TTC549 (cell line): Measurements from ENCODE around the gene SUN3.

Source experiments
- FAIRE-seq: peaks from 2 replicates; lab custom pipeline; 2012; peaks lifted over from hg19 to GRCh38; lab: Jason Lieb, UNC

Gene SUN3

DNA sequence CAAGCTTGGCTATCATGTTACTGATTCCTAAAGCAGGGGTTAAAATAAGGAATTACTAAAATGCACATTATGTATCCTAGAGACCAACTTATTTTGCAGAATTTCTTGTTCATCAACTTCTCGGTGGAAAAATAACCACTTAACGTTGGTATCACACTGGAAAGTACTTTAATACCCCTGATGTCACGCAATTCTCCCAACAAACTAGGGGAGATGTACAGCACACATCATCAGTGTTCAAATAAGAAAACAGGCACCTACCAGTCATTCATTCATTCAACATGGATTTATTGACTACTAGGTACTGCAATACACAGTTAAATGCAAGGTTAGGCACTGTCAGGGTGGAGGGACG is 50.1 kb downstream of the SUN3 start:
- FAIRE-seq: no peak

DNA sequence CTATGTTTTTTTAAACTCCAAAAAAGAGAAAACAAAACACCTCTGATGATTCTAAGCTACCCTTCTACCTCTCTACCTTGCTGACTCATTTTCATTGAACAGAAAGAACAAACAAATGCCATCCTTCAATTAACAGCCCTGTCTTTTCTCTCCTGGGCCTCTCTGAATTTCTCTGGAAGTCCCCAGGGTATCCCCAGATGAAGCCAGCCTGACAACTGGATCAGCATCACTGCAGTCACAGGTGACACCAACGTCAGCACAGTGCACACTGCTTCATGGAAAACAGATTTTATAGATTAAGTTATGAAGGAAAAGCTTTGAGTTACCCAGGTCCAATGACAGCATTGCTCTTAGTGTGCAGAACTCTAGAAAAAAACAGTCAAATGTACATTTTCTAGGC is 55.2 kb downstream of the SUN3 start:
- no peak for FAIRE-seq

DNA sequence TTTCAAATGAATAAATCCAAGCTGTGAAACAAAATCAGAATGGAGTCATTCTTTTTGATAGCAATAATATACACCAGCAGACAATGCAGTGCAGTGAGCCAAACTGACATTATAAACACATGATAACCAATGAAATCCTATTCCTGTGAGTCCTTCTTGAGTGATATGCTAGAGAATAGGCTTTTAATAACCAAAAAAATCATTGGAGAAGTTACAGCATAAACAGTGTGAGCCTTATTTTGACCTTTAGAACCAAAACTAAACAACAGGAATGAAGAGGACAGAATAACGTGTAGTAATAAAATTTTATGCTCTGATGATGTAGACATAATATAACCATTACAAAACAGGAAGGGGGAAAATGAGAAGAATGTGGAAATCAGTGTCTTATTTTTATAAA is 58.1 kb downstream of the SUN3 start:
- FAIRE-seq: no peak

DNA sequence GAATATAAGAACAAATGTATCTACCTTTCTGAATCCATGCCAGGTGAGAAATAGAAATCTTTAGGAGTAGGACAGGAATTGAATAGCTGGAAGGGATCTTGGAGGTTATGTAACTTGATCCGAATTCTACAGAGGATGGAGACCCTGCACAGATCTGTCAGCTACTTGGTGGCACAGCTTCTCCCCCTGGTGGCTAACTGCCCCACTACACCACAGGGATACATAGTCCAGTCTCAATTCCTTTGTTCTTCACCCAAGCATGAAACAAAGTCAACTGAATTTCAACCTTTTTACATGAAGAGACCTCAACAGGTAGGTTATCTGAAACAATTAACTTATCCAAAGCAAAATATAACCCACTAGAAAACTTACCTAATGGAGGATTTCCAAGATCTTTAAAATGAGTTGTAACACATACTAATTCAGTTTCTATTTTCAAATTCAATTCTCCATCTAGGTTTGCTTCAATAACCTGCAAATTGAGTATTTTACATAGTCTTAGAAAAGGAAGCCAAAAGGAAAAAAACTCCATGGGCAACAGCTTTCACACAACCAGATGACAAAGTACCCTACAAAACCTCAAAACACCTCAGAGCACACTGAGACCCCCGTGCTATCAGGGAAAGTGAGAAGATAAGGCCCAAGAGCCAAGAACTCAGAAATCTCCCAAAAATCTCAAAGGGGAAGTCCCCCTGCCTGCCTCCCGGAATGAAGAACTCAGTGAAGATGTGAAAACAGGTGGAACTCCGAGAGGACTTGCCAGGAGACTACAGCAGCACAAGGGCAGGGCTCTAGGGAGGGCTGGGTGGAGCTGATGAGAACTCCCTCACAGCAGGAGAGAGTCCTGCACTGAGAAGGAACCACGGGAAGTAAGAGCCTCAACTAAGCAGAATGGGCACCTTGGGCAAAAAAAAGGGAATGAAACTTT is 59.8 kb downstream of the SUN3 start:
- FAIRE-seq: peak; percentile 81

DNA sequence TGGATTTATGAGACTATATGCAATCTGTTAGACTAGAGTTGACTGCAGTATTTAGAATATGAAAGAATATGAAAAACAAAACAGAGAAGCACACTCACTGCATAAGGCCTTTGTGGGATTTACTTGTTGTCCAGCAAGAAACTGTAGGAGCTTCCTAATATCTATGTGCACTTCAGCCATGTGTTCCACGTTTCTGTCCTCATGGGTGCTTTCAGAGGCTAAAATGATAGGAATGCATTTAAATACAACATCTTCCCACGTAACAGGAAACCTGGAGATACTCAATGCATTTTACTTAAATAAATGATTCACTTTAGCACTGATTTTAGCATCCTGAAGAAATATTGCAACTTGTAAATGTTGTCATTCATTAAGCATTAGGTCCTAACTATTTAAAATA is 61.2 kb downstream of the SUN3 start:
- no peak for FAIRE-seq

DNA sequence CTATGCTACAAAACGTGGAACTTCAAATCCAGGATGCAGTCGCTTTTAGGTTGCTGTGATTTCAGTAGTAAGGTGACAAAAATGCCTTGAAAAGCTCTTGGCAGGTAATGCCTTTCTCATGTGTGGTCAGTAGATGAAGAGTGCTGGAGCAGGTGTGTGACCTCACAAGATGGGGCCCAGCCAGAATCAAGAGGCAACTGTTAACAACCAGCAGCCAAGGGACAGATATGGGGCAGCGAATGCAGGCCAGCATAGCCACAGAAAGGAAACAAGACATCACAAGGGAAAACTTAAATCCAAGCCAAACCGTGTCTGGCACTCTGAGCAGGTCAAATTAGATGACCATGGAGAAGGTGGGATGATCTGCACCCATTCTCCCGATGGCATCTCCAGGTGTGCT is 61.8 kb downstream of the SUN3 start:
- no peak for FAIRE-seq

DNA sequence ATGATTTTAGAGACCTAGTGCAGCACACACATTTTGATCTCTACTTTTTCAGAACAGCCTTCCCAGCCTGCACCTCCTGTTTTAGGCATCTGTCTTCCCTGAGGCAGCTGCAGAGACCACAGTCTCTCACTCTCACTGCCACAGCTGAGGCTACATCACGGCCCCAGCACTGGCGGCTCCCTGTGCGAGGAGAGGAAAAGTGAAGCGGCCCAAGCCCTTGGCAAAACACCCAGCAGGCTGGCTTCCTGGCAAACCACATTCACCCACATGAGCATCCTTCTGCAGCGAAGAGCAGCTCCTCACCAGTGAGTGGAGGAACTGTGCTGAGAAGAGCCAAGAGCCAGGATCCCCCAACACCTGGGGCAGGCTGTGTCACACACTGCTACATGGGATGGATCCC is 63.5 kb downstream of the SUN3 start:
- no peak for FAIRE-seq

DNA sequence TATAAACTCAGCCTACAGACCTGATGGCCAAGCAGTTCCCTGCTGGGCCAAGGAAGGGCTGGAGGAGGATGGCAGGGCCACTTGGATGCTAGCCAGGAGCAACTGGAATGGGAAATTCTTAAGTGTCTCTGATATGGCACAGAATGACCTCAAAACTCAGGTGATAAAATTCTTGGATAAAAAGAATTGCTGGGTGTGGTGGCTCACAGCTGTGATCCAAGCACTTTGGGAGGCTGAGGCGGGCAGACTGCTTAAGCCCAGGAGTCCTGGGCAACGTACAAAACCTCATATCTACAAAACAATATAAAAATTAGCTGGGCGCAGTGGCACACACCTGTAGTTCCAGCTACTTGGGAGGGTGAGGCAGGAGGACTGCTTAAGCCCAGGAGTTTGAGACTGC is 66.6 kb downstream of the SUN3 start:
- FAIRE-seq: no peak

DNA sequence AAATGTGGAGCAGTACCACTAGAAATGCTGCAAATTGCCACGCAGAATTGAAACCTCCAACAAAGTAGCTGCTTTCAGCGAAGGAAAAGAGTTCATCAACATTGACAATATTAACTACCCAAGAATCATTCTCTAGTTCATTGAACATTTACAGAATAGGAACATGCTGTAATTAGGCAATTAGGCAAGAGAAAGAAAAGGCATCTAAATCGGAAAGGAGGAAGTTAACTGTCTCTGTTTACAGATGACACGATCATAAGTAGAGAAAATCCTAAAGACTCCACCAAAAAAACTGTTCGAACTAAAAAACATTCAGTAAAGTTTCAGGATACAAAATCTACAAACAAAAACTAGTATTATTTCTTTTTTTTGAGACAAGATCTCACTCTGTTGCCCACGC is 71.8 kb downstream of the SUN3 start:
- FAIRE-seq: no peak

DNA sequence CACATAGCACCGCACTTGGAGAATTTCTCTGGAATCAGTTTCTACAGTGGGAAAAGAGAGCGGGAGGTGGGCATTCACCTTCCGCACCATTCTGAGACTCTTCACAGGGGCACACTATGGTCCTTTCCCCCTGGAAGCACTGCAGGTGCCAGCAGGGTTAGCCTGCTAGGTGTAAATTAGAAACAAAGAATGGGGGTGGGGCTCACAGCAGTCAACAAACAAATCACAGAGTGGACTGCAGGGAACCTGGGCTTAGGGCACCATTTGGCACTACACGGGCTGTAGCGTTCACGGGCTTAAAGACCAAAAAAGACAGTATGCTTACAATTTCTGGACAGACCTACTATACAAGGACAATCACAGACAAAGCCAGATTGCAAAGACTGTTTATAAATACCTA is 72.7 kb downstream of the SUN3 start:
- no peak for FAIRE-seq

DNA sequence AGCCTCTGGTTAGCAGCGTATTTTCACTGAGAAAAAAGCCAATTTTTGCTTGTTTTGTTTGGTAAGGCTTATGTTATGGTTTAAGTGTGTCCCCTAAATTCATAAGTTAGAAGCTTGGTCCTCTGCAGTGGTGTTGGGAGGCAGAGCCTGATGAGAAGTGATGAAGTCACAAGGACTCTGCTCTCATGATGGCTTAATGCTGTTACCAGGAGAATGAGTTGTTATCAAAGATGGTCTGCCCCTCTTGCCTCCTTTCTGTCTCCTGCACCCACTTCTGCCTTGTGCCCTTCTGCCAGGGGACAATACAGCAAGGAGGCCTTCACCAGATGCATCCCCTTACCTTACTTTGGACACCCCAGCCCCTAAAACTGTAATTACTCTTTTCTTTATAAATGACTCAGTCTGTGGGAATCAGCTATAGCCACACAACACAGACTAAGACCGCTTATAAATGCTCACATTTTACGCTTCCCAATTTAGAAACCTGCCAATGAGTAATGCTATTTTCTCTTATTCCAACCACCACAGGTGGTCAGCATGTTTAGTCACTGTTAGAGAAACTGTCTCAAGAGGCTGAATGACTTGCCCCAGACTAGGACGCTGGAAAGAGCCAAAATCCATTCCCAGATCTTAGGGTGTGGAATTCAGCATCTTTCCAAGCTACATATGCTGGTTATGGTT is 74.5 kb downstream of the SUN3 start:
- no peak for FAIRE-seq

DNA sequence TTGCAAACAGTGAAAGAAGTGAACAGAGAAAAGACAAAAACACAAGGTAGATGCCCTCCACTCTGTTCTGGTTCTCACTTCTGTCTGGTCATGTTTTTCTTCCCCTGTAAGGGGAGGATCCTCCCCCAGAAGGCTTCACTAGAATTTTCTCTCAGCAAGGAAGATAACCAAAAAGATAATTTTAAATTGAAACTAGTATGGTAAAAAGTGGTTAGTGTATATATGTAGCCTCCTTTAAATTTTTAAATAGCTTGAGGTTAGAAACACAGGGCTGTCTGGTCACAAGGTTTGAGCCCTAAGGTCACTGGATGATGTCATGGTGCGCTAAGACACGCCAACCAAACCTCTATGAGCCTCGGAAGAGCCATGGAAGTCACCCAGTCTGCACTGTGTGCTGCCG is 75.1 kb downstream of the SUN3 start:
- no peak for FAIRE-seq

DNA sequence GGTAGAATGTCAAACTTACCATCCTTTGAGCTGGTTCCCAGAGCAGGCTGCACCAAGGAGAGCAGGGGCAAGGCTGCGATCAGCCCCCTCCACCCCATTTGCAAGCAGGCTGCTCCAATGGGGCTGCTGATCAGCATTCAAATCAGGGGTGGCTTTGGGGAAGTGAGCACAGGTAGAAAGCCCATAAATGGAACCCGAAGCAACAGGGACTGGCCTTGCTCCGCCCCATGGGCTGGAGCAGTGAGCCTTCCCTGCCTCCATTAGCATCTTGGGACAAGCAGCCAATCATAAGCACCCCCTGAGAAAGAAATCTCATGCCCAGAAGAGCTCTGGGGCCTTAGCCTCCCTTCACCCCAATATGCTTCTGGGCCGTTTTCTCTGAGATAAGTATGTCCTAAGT is 76.7 kb downstream of the SUN3 start:
- no peak for FAIRE-seq

DNA sequence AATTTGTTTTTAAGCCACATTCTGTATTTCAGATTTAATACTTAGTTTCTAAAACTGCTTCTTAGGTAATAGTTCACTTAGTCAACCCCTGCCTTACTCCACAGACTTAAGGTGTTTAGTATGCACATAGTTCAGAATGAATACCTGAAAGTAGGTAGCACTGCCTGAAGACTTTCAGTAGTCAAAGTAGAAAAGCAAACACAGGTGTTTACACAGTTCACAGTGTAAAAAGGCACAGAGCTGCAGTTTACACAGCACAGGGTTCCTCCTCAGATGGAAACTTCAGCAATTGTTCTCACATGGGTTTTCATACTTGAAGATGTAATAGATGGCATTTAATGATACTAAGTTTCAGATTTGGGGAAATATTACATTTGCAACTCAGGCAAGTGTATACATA is 77.5 kb downstream of the SUN3 start:
- no peak for FAIRE-seq

DNA sequence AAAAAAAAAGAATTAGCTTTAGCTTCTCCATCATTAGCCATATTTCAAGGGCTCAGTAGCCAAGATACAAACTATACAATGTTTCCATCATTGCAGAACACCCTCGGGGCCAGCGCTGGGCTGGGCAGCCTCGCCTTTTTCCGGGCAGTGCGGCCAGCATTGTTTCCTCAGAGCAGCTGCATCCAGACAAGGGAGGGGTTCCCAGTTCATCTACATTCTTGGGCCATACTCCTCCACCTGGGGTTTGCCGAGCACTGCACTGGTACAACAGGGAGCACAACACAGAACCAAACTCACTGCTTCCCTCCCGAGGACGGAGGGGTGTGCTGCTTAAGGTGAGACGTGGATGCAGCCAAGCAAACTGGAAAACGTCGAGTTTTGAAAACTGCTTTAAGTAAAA is 78.2 kb downstream of the SUN3 start:
- no peak for FAIRE-seq

DNA sequence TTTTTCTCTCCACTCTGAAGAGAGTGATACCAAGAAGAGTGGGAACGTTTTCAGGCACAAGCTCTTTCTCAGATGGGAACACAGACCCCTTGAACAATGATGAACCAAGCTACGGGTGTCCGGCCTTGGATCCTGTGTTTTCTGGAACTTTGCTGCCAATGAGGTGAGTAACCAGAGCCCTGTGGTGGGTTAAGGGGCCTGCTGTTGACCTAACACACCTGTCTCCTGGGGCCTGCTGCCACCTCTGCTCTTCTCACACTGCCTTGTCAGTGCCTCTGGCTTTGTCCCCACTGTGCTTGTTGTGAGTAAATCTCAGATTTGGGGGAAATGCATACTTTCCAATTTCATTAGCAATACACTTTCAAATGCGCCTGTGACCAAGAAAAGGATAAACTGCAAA is 79.2 kb downstream of the SUN3 start:
- no peak for FAIRE-seq

DNA sequence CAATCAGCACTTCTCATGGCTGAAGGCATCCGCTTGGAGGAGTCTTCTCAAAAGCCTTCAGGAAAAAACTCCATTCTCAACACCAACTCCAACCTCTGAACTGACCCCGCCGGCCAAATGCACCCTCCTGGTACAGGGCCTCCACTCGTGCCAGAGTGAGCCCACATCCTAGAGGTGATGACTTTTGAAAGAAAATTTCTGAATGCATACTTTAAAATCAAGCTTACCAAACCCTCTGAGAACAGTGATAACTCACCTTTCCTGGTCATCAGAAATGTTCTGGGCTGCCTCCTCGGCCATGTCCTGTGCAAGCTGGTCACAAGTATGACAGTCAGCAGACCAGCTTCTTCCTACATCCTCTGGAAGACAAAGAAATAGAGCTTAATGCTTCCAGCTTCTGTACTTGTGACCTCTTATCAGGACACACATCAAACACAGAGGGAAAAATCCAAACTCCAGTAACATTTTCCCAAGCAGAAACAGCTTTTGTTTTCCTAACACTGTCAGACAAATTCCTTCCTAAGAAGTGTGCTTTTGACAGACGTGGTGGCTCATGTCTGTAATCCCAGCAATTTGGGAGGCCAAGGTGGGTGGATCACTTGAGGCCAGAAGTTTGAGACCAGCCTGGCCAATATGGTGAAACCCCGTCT is 80.6 kb downstream of the SUN3 start, which contains the start of gene PKD1L1:
Gene PKD1L1 (minus strand): TSS at position 326 of the 650 bp plus-strand sequence. CDS start 26 bp downstream, at position 300.
- no peak for FAIRE-seq

DNA sequence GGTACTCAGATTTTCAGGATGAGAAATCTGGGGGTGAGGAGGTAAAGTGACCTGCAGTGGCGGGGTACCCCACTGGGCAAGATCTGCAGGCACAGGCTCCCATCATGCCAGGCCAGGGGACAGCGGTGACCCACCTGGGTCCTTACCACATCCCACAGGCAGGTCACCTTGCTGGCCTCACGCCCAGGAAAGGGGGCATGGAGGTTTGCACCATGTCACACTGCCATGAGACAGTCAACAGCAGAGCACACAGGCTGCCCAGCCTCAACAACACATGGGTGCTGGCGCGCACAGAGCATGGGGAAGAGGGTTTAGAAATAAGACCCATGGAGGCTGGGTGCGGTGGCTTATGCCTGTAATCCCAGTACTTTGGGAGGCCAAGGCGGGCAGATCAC is 81.6 kb downstream of the SUN3 start:
- no peak for FAIRE-seq

DNA sequence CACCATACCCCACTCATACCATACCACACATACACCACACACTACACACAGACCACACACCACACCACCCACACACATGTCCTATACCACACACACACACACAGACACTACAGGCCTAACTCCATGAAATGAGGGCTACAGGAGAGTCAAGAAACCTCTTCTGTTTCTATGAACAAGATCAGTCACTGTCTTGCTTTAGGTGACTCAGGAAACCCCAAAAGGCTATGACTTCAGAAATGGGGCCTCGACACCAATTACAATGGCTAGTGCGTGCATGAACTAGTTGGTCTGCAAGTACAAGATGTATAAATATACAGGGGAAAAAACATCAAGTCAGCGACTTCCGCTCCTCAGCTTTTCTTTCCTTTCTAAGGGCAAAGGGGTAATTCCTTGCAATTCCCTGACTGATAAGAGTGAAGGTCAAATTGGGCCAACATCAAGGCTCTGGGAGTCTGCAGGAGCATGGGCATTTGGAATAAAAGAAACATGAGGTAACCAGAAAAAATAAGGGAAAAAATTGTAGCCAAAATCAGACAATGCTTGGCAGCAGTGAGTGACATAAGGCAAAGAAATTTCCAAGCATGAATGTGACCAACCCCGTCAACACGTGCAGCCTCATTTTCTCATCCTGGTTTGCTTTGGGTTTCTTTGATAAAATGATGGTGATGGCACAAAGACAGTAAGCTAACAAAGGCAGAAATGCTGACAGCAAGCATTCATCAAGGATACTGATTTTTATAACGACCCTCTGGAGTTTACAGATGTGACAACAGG is 82.1 kb downstream of the SUN3 start:
- no peak for FAIRE-seq

DNA sequence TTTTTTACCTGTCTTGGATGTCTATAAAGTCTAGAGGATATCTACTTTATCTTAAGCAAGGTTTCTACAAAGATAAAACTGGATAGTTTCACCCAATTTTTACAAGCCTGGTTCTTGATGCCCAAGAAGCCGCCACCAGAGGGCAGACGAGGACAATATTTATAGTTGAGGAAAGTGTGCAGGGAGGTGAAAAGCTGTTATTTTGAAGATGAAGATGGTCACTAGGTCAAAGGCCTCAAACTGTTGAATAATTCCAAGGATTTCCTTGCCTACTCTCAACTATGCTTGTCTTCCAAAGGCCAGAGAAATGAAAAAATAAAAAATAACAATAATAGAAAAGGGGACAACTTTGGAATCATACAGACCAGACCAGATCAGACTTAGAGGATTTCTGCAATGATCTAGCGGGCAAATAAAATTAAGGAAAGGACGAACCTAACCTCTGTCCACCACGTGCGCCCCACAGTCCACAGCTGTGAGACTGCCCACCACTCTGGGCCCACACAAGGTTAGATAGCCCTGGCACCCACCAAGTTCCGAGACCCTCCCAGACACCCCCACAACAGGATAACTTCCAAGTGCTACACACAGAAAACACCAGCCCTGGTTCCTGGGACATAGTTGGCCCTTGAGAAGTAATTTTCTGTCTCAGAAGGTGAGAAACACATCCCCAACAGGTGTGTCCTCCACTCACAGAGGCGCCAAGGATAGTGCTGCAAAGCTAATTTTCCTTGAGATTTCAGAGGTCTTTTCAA is 83.5 kb downstream of the SUN3 start:
- peak; percentile 80 for FAIRE-seq

DNA sequence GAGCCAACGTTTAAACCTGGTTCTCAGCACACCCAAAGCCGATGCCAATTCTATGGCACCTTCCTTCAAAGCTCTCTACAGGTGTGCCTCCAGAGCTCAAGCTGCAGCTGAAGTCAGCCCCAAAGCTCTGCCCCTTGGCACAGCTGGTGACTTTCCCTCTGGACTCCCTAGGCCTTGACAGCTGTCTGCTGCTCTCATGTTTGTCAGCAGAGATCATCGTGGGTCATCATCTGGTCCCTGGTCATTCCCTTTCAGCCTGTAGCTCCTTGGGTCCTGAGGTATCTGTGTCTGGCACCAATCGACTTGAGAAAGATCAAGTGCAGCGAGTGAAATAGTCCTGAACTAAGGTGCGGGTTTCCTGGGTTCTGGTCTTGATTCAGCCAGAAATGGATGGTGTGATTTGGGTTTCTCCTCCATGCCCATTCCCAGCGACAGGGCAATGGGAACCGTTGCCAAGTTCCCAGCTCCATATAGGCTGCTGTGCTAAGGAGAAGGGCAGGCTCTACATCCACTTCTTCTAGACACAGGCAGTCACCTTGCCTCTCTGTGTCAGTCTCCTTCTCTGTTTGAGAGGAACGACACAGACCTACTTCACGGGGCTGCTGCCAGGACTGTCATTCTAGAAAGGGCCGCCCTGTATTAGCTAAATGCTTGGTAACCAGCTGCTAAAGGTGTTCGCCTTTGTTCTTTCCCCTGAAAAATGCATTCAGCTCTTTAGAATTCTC is 84.2 kb downstream of the SUN3 start:
- FAIRE-seq: no peak
